OCI-LY3 (cell line): ENCODE results near the gene SPSB4.

ENCODE experiments used
- H2AFZ ChIP-seq: fragments of 200-600, 300-600 bp; shearing (Covaris generic); 2 replicates; pipeline ENCODE4 v1.6.0; 2014; ENCODE audit warnings: antibody characterized with exemption, low read depth, low read length
- H3K27ac ChIP-seq: fragments of 200-600, 300-600 bp; sonication (generic); 2 replicates; pipeline ENCODE4 v1.5.1; 2014; ENCODE audit warnings: mild to moderate bottlenecking, low read length, moderate library complexity, mixed read lengths
- H3K27me3 ChIP-seq: fragments of 200-600, 300-600 bp; sonication (generic); 2 replicates; pipeline ENCODE4 v1.6.1; 2014; ENCODE audit warnings: low read depth, low read length, mixed read lengths
- H3K36me3 ChIP-seq: fragments of 200-600, 300-600 bp; sonication (generic); replicated peaks from 2 replicates; pipeline ENCODE3; 2014; ENCODE audit warnings: low read depth, low read length, mixed read lengths
- H3K4me1 ChIP-seq: fragments of 300-600, 200-600 bp; sonication (generic); 2 replicates; pipeline ENCODE4 v1.6.1; 2014; ENCODE audit warnings: low read length, mixed read lengths
- H3K4me2 ChIP-seq: fragments of 200-600, 300-600 bp; sonication (generic); 2 replicates; pipeline ENCODE4 v1.6.1; 2014; ENCODE audit warnings: low read length, mixed read lengths
- H3K4me3 ChIP-seq: fragments of 300-600, 200-600 bp; sonication (generic); 2 replicates; pipeline ENCODE4 v1.5.1; 2014; ENCODE audit warnings: antibody characterized with exemption, mild to moderate bottlenecking, low read length, moderate library complexity
- H3K79me2 ChIP-seq: fragments of 300-600, 200-600 bp; shearing (Covaris generic); 2 replicates; pipeline ENCODE4 v1.6.1; 2014; ENCODE audit warnings: mild to moderate bottlenecking, low read length, mixed read lengths
- H3K9ac ChIP-seq: fragments of 300-600, 200-600 bp; shearing (Covaris generic); 2 replicates; pipeline ENCODE4 v1.6.0; 2014; ENCODE audit warnings: mild to moderate bottlenecking, low read length, moderate library complexity
- H3K9me3 ChIP-seq: fragments of 200-600, 300-600 bp; shearing (Covaris generic); 2 replicates; pipeline ENCODE4 v1.6.1; 2014; ENCODE audit warnings: low read length, mixed read lengths; ENCODE audit not compliant: insufficient read depth
- H4K20me1 ChIP-seq: fragments of 200-600, 300-600 bp; sonication (generic); 2 replicates; pipeline ENCODE4 v1.6.1; 2016; ENCODE audit warnings: low read length, mixed read lengths; ENCODE audit not compliant: insufficient read depth
- EZH2phosphoT487 ChIP-seq: fragments of 200-600 bp; shearing (Covaris generic); IDR thresholded peaks from 2 replicates; pipeline ENCODE4 v1.6.1; 2018; ENCODE audit warnings: antibody characterized with exemption, mixed run types, low read depth
- TF ChIP-seq, protein P1 (sequence below): fragments of 200-600, 300-600 bp; sonication (generic); IDR thresholded peaks from 2 replicates; pipeline ENCODE4 v1.5.1; 2014; ENCODE audit warnings: antibody characterized with exemption, low read length, low read depth

SPSB4 gene

DNA sequence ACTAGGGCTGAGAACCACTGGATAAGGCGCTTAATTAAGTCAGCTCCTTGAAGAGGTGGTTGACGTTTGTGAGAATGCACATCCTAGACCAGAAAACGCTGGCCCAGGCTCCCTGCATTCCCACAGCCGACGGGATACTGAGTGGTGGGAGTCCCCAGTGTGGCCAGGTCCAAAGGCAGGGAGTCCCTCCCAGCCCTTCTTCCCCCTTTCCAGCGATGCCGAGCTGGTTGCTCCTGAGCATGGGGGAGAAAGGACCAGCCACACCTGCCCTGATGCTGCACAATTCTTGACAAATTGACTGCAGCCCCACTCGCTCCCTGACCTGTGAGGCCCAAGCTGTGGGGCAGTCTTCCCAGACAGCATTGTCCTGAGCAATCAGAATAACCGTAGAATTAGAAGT, 101.0 kb downstream of the SPSB4 start:
- Histone ChIP-seq H3K36me3 (no peaks in the 10 kb centered on the region), H3K4me1 (no peaks in the 10 kb centered on the region), H3K4me2 (no peak overlapping the region), H3K4me3 (no peak overlapping the region), H4K20me1 (no peaks in the 10 kb centered on the region), H3K9ac (no peak overlapping the region), H2AFZ (no peak overlapping the region), H3K27me3 (peaks cover 3% of the 10 kb centered on the region; the same call in 1 of the 2 replicates), H3K27ac (no peak overlapping the region), H3K9me3 (no peaks in the 10 kb centered on the region), H3K79me2 (no peaks in the 10 kb centered on the region)
- TF ChIP-seq EZH2phosphoT487 = no peak
- TF ChIP-seq, protein P1, sequence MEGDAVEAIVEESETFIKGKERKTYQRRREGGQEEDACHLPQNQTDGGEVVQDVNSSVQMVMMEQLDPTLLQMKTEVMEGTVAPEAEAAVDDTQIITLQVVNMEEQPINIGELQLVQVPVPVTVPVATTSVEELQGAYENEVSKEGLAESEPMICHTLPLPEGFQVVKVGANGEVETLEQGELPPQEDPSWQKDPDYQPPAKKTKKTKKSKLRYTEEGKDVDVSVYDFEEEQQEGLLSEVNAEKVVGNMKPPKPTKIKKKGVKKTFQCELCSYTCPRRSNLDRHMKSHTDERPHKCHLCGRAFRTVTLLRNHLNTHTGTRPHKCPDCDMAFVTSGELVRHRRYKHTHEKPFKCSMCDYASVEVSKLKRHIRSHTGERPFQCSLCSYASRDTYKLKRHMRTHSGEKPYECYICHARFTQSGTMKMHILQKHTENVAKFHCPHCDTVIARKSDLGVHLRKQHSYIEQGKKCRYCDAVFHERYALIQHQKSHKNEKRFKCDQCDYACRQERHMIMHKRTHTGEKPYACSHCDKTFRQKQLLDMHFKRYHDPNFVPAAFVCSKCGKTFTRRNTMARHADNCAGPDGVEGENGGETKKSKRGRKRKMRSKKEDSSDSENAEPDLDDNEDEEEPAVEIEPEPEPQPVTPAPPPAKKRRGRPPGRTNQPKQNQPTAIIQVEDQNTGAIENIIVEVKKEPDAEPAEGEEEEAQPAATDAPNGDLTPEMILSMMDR = no peak

DNA sequence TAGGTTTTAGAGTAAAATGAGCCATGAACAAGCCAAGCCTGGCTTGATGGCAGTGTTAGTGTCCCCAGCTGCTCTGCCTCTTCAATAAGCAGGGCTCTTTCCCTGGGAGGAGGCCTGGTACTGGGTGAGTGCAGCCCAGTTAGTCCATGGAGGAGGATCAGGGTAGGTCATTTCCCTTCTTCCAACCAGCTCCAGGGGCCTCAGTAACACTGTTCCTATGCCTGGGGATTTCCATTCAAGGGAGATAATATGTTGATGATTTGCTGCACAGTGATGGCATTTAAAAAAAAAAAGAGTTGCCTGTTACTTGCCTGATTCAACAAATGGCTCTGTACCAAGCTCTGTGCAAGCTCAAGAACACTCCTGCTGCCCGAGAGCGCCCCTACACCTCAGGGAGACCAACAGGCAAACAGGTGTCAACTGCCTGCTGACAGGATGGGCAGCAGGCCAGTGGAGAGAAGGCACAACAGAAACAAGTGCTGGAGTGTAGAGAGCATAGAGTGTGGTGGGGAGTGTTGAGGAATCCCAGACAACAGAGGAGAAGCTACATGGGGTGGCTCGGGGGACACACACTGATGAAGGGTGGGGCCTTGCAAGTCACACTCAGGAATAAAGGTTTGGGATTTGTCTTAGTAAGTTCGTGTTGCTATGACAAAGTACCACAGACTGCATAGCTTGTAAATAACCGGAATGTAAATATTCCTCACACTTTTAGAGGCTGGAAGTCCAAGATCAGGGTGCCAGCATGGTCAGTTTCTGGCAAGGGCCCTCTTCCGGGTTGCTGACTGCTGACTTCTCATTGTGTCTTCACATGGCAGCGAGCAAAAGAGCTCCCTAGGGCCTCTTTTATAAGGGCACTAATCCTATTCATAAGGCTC, 101.9 kb downstream of the SPSB4 start:
- no peaks in the 10 kb centered on the region for H4K20me1 ChIP-seq
- H3K4me3 ChIP-seq = no peak overlapping the region
- H3K27me3 ChIP-seq = peaks cover 3% of the 10 kb centered on the region; the same call in 1 of the 2 replicates
- H3K9me3 ChIP-seq = no peaks in the 10 kb centered on the region
- H3K4me2 ChIP-seq = no peak overlapping the region
- TF ChIP-seq EZH2phosphoT487 = no peak
- no peaks in the 10 kb centered on the region for H3K36me3 ChIP-seq
- H3K9ac ChIP-seq = no peak overlapping the region
- no peaks in the 10 kb centered on the region for H3K4me1 ChIP-seq
- no peak overlapping the region for H3K27ac ChIP-seq
- no peak overlapping the region for H2AFZ ChIP-seq
- H3K79me2 ChIP-seq = no peaks in the 10 kb centered on the region

- Histone ChIP-seq H3K27me3 (peaks cover 2% of the 10 kb centered on the region; the same call in 1 of the 2 replicates), H3K36me3 (no peaks in the 10 kb centered on the region), H3K4me1 (no peaks in the 10 kb centered on the region), H3K9ac (no peak overlapping the region), H3K9me3 (no peaks in the 10 kb centered on the region), H3K4me3 (no peak overlapping the region), H3K4me2 (no peak overlapping the region), H4K20me1 (no peaks in the 10 kb centered on the region), H3K79me2 (no peaks in the 10 kb centered on the region), H2AFZ (no peak overlapping the region), H3K27ac (no peak overlapping the region)
- TF ChIP-seq EZH2phosphoT487 = no peak
- TF ChIP-seq, protein P1 = no peak
Measured at GRCh38 chr3:141153679-141153966, 102.5 kb downstream of the SPSB4 start.

- Histone ChIP-seq H3K36me3 (no peaks in the 10 kb centered on the region), H3K9me3 (no peaks in the 10 kb centered on the region), H2AFZ (no peak overlapping the region), H3K4me1 (no peaks in the 10 kb centered on the region), H3K4me2 (no peak overlapping the region), H3K9ac (no peak overlapping the region), H4K20me1 (no peaks in the 10 kb centered on the region), H3K27me3 (peaks cover 11% of the 10 kb centered on the region), H3K79me2 (no peaks in the 10 kb centered on the region), H3K4me3 (no peak overlapping the region), H3K27ac (no peak overlapping the region)
- TF ChIP-seq, protein P1 = no peak
- TF ChIP-seq EZH2phosphoT487 = no peak
Measured at GRCh38 chr3:141164852-141165251, 113.7 kb downstream of the SPSB4 start.
